Right cardiac atrium (tissue), 5 donors: ENCODE data around the gene RELCH. TPM values are rescaled to one million over a fixed set of nuclear protein-coding genes. Genes with fewer than 3 reads are reported as not detected.

Experiments
- ATAC-seq, 2 donors: fragments of 200-7000 bp; cut with Tn5 transposase; one replicate each; pipeline versions ENCODE4 v1.8.0 to v1.9.1; 2020; ENCODE audit warnings: moderate library complexity in 2 of 2, mild to moderate bottlenecking in 1 of 2
- DNase-seq, 3 donors: peaks; one replicate each; pipeline ENCODE4 v3.0.0-alpha.2; 2020
- H3K27ac ChIP-seq: one replicate; pipeline ENCODE4 v1.5.1; 2013; ENCODE audit warnings: mild to moderate bottlenecking, low read length, control low read depth, moderate library complexity
- H3K27me3 ChIP-seq: one replicate; pipeline ENCODE4 v1.6.1; 2013; ENCODE audit not compliant: control insufficient read depth, insufficient read depth
- H3K4me1 ChIP-seq: one replicate; pipeline ENCODE4 v1.6.1; 2013; ENCODE audit warnings: low read length; ENCODE audit not compliant: control insufficient read depth, insufficient read depth
- H3K4me3 ChIP-seq: one replicate; pipeline ENCODE4 v1.5.1; 2013; ENCODE audit warnings: low read length, control low read depth
- H3K9me3 ChIP-seq: one replicate; pipeline ENCODE4 v1.6.1; 2013; ENCODE audit warnings: low read length; ENCODE audit not compliant: control insufficient read depth
- WGBS: extraction: QIAGEN DNeasy Blood & Tissue Kit; methylation state at CpG from one replicate; pipeline ENCODE4 v1.1.7; 2013; 5-methylcytosine and 5-hydroxymethylcytosine counted together
- intact Hi-C, 4 donors: fragments of 100-400 bp; cut with DNase I; formaldehyde crosslinking; loops; one replicate each; pipeline versions ENCODE4 v1.11.0 to v1.14.0; 2022 to 2023
- polyA plus RNA-seq: library from polyadenylated mRNA; stranded (reverse); fragments of 200-250 nt; gene quantifications from one replicate; pipeline ENCODE4 v1.2.3, GENCODE V29; 2013
- total RNA-seq, 4 donors: library from RNA; stranded (reverse); fragmentation: NEBNext Ultra II Directional; extraction: Animal tissue kit (Norgen Biotek cat#: 25700); gene quantifications; one replicate each; pipeline ENCODE4 v1.2.1, GENCODE V29; 2021
- donor health status: healthy with polysubstance abuse.
- donor health status: DM: no; HTN: yes; CAD: no.
- donor health status: DM: no; HTN: no; CAD: no.
- donor health status: DM: no; HTN: yes; CAD: no; lungs with severe emphysema.
- donor health status: DM: yes; HTN: yes; CAD: no.

RELCH gene
- total and polyA plus RNA-seq, 5 donors, result 6.9 to 22.7 (median 16.8) TPM

DNA sequence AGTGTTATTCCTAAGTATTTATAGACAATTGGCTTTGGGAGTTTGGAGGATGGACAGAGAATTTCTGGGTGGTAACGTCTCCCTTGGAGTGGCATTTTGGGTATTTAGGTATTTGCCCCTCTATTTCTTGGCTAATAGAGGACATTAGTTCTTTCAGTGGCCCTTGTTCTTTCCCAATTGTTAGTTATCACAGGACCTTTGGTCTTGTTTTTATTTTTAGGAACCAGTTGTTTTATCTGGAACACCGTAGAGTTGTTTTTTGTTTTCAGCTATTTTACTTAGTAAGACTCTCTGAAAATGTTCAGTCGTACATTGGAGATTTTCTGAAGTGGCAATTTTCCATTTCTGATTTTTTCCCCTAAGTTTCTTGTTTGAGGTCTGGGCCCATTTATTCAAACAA is 97.6 kb downstream of the RELCH start:
- H3K4me3 ChIP-seq, result no peak overlapping the region
- no peaks in the 10 kb centered on the region for H3K9me3 ChIP-seq
- peaks cover 4% of the 10 kb centered on the region for H3K4me1 ChIP-seq
- 69% methylated on average over 3 of the region's 3 CpGs for WGBS
- H3K27ac ChIP-seq, result no peak overlapping the region
- intact Hi-C loops, result no loop called here
- DNase-seq (no peak), ATAC-seq (no peak)
- H3K27me3 ChIP-seq, result no peaks in the 10 kb centered on the region

DNA sequence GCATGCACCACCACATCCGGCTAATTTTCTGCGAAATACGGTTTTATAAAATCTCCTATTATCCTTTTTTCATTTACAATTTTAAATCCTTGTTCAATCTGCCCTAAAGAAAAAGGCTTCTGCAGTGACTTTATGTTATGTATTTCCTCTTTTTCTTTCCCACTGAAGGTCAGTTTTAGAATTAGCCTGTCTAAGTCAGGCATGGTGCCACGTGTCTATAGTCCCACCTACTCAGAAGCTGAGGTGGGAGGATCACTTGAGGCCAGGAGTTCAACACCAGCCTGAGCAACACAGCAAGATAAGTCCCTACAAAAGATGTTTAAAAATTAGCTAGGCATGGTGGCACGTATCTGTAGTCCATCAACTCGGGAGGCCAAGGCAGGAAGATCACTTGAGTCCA is 98.2 kb downstream of the RELCH start:
- DNase-seq (peak in 1 of 3 donors; percentile 15), ATAC-seq (no peak)
- H3K4me1 ChIP-seq, result peaks cover 4% of the 10 kb centered on the region
- no peaks in the 10 kb centered on the region for H3K9me3 ChIP-seq
- 96% methylated on average over 6 of the region's 6 CpGs for WGBS
- H3K27ac ChIP-seq, result no peak overlapping the region
- H3K27me3 ChIP-seq, result no peaks in the 10 kb centered on the region
- no peak overlapping the region for H3K4me3 ChIP-seq
- intact Hi-C loops, result no loop called here

DNA sequence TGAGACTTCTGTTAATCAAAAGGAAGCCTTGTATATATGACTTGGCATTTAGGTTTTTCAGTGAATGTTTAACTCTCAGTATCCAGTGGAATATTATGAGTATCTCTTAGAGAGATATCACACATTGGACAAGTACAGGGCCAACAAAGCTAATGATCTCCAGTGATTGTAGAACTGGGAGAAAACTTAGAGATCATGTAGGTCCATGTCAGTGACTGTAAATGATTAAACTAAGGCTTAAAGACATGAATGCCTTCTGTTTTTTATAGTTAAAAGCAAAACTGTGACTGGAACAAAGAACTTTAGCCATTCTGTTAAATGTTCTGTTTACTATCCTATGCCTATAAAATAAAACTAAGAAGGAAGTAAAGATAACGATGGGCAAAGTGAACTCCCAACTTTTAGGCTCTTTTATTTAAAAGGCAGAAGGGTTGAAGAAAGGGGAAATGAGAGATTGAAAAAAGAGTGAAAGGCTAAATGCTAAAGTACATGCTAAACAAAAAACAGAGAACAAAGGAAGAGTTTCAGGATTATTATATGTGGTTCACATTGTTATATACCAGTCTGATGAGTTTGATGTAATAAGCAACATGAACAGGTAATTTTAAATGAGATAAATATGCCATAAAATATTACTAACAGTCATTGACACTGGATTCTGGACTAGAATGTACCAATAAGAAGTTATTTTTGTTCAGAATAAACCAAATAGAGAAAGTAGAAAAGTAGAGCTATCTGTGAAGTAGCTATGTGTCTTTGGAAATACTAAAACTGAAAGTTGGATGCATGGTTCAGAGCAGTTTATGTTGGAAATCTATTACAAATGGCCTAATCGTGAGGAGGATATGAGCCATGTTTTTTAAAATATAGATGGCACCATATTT is 101.0 kb downstream of the RELCH start:
- intact Hi-C loops, result no loop called here
- DNase-seq (no peak), ATAC-seq (no peak)
- no peak overlapping the region for H3K27ac ChIP-seq
- H3K4me3 ChIP-seq, result no peak overlapping the region
- WGBS, result 84% methylated on average over 2 of the region's 2 CpGs
- H3K27me3 ChIP-seq, result no peaks in the 10 kb centered on the region
- no peaks in the 10 kb centered on the region for H3K9me3 ChIP-seq
- H3K4me1 ChIP-seq, result peaks cover 4% of the 10 kb centered on the region

DNA sequence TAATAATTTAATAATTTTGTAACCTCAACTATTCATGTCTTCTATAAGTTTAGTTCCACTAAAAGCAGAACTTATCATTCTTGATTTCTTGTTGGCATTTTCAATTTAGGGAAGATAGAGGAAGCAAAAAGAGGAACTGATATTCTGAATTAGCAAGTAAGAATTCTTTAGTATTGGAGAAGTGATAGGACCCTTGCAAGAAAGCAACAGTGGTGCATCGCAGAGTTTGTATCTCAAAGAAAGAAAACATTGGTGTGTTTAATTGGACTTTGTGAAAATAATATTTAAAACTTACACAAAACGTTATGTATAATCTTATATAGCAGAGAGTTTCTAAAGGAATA is 101.6 kb downstream of the RELCH start:
- intact Hi-C loops, result no loop called here
- no peak for DNase-seq
- 82% methylated on average over 2 of the region's 2 CpGs for WGBS
- peaks cover 3% of the 10 kb centered on the region for H3K4me1 ChIP-seq
- H3K27ac ChIP-seq, result no peak overlapping the region
- no peaks in the 10 kb centered on the region for H3K9me3 ChIP-seq
- no peaks in the 10 kb centered on the region for H3K27me3 ChIP-seq
- no peak for ATAC-seq
- no peak overlapping the region for H3K4me3 ChIP-seq

DNA sequence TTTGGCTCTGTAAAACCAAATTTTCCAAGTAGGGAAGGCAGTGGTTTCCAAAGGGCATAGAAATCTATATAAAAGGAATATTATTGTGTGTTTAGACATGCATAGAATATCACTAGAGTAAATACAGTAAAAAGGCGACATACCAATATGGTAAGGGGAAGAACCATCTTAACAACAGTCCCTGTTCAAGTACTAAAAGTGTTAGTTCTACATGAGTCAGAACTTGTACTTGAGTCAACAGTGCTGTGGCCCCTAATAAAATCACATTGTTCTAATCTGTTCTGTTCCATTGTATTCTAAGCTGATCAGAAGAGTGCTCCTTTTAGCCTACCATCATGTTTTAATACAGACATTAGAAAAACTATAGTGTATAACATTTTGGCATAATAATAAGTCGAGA is 102.0 kb downstream of the RELCH start:
- Histone ChIP-seq H3K4me1 (peaks cover 1% of the 10 kb centered on the region), H3K4me3 (no peak overlapping the region), H3K27ac (no peak overlapping the region), H3K27me3 (no peaks in the 10 kb centered on the region), H3K9me3 (no peaks in the 10 kb centered on the region)
- ATAC-seq, result no peak
- intact Hi-C loops, result no loop called here
- 95% methylated on average over 2 of the region's 2 CpGs for WGBS
- no peak for DNase-seq

DNA sequence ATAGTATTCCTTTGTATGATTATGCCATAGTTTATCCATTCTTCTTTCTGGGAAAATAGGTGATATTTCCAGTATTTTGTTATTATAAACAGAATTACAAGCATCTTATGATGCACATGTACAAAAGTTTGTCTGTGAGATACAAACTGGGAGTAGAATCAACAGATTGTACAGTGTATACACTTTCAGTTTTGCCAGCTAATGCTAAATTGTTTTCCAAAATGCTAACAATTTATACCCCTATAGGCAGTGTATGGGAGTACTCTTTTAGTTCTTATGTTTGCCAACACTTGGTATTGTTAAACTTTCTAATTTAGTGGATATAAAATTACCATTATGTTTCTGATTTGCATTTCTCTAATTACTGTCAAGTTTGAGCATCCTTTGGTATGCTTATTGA is 107.0 kb downstream of the RELCH start:
- Histone ChIP-seq H3K9me3 (no peaks in the 10 kb centered on the region), H3K27ac (no peak overlapping the region), H3K27me3 (no peaks in the 10 kb centered on the region), H3K4me3 (no peak overlapping the region), H3K4me1 (no peaks in the 10 kb centered on the region)
- intact Hi-C loops, result no loop called here
- DNase-seq (no peak), ATAC-seq (no peak)

DNA sequence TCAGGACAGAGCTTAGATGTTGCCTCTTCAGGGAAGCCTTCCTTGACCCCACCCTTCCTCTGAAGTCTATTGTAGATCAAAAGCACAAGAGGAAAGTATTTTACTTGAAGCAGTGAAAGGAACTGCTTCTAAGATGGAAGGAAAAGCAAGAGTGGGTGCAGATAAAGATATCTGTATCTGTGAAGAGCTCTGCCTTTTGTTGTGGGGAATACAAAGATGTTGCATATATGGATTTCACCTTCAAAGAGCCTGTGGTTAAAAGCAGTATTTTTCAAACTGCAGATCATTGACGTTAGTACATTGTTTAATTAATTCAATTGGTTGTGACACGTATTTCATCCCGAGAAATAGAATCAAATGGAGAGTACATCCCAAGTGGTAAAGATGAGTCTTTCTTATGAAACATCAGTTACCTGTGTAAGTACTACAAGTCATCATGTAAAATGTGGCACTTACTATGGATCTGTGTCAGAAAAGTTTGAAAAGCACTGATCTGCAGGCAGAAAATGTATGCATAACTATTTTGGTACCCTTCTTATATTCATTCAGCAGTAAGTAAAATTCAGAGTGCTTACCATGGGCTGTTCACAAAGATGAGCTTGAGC is 113.4 kb downstream of the RELCH start:
- H3K9me3 ChIP-seq, result no peaks in the 10 kb centered on the region
- H3K27me3 ChIP-seq, result no peaks in the 10 kb centered on the region
- ATAC-seq, result no peak
- no peaks in the 10 kb centered on the region for H3K4me1 ChIP-seq
- no peak for DNase-seq
- WGBS, result 96% methylated on average over 3 of the region's 3 CpGs
- no peak overlapping the region for H3K4me3 ChIP-seq
- intact Hi-C loops, result no loop called here
- H3K27ac ChIP-seq, result no peak overlapping the region

DNA sequence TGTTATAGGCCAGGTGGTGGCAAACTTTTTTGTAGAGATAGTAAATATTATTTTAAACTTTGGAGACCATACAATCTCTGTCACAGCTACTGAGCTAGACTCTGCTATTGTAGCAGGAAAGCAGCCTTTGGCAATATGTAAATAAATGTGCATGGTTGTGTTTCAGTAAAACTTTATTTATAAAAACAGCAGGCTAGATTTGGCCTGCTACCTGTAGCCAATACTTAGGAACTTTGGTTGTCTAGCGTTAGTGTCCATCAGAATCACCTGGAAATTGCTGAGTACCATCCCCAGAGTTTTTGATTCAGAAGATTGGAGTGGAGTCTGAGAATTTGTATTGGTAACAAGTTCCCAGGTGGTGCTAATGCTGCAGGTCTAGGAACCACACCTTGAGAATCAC is 114.3 kb downstream of the RELCH start:
- Histone ChIP-seq H3K4me3 (no peak overlapping the region), H3K27me3 (no peaks in the 10 kb centered on the region), H3K4me1 (no peaks in the 10 kb centered on the region), H3K27ac (no peak overlapping the region), H3K9me3 (no peaks in the 10 kb centered on the region)
- ATAC-seq (no peak), DNase-seq (no peak)
- WGBS, result 99% methylated on average over 1 of the region's 1 CpG
- intact Hi-C loops, result no loop called here

DNA sequence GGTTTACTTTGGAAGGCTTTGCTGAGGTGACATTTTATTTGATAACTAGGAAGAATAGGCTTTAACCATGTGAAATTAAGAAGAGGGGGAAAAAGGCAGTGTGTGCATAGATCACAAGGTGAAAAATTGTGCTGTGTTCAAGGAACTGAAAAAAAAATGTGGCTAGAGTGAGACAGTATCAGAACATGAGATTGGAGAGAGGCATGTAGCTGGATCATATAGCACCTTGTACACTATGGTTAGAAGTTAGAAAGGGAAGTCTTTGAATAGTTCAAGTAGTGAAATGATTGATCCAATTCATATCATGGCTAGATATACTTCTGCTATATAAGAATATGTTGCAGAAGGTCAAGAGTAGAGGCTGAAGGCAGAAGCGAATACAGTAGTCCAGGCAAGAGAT is 125.8 kb downstream of the RELCH start:
- no peak overlapping the region for H3K4me3 ChIP-seq
- no peak for DNase-seq
- ATAC-seq, result no peak
- WGBS, result 100% methylated on average over 1 of the region's 1 CpG
- intact Hi-C loops, result no loop called here
- H3K4me1 ChIP-seq, result no peaks in the 10 kb centered on the region
- H3K9me3 ChIP-seq, result no peaks in the 10 kb centered on the region
- no peak overlapping the region for H3K27ac ChIP-seq
- no peaks in the 10 kb centered on the region for H3K27me3 ChIP-seq

DNA sequence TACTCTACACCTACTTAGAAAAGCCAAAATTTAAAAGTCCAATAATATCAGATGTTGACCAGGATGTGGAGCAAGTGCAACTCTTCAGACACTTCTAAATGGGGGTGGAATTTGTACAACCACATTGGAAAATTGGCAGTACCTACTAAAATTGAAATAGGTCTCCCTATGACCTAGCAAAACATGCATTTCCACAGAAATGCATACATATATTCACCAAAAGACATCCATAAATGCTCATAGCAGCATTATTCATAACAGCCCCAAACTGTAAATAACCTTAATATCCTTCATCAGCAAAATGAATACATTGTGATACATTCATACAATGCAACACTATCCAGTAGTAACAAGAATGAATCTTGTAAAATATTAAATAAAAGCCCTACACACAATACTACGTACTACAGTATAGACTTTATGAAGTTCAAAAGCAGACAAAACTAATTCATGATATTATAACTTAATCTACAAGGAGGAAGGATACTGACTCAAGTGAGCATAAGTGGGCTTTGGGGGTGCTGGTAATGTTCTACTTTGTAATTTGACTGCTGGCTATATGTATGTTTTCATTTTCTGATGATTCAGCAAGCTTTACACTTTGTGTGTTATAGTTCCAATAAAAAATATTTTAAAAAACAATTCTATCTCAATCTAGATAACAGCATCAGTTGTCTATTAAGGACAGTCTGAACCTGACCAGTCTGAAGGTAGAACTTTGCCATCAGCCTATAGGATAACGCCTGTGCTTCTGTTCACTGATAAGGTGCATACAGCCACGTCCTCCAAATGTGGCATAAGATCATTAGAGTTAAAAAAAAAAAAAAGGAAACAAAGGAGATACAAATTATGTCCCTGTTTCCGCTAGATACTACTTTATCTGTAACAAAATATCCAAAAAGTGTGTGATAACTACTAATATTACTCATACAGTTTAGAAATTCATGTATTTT is 131.4 kb downstream of the RELCH start:
- no peaks in the 10 kb centered on the region for H3K9me3 ChIP-seq
- no peak for DNase-seq
- WGBS, result 67% methylated on average over 4 of the region's 4 CpGs
- H3K4me3 ChIP-seq, result no peak overlapping the region
- intact Hi-C loops, result no loop called here
- no peaks in the 10 kb centered on the region for H3K4me1 ChIP-seq
- ATAC-seq, result no peak
- H3K27me3 ChIP-seq, result no peaks in the 10 kb centered on the region
- no peak overlapping the region for H3K27ac ChIP-seq

DNA sequence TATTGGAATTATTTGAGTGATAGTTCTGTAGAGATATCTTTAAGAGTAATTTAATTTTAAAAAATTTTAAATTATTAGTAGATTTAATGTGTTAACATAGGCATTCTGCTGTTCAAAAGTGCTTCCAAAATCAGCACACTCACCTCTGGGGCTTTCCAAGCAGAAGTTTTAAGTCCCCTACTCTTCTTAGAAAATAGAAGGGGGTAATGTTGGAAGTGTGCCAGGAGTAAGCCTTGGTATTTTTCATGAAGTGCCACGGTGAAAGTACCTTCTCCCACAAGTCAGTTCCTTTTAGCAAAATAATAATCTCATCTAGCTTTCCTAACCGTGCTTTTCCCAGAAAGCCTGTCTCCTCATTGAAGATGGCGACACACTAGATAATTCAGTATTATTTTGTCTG is 134.1 kb downstream of the RELCH start:
- intact Hi-C loops, result no loop called here
- Histone ChIP-seq H3K9me3 (no peaks in the 10 kb centered on the region), H3K27me3 (no peaks in the 10 kb centered on the region), H3K4me1 (peaks cover 9% of the 10 kb centered on the region), H3K27ac (no peak overlapping the region), H3K4me3 (no peak overlapping the region)
- 46% methylated on average over 3 of the region's 3 CpGs for WGBS
- no peak for DNase-seq
- ATAC-seq, result no peak
